ENCODE results near the gene PROX2. TPM values are rescaled to one million over a fixed set of nuclear protein-coding genes. Genes with fewer than 3 reads are reported as not detected.

PROX2 gene
- total RNA-seq, 1 donor from 2014 or later = not detected

DNA sequence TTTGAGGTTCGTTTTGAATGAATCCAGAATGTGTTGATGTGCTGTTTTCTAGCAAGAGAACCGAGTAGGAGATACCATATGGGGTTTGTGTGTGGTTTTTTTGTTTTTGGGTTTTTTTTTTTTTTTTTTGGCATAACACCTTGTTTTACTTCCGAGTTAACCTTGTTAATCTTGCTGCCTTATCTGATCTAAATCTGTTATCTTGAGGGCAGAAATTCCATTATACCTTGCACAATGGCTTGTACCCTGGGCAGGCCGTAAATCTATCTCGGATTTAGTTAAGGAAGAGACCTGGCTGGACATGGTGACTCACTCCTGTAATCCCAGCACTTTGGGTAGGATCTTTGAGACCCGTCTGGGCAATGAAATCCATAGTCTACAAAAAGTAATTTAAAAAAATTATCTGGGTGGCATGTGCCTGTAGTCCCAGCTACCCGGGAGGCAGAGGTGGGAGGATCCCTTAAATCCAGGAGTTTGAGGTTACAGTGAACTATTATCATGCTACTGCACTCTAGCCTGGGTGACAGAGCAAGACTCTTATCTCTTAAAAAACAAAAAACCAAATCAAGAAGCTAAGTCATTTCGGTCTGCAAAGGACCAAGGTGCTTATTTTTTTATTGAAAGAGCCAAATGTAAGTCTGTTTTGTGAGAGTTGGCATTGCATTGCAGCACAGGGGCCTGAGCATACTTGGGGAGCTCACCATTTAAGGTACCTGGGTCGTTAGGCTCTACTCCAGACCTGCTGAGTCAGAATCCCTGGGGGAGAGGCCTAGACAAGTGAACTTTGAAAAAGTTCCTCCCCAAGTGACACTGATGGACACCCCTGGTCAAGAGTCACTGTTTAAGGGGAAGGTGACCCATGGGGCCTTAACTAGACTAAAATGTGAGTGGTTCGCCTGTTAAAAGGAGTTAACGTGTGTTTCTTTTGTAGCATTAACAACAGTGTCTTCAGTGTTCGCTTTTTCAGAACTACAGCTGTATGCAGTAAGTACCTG is 12.5 kb upstream of the PROX2 start:
- no peaks in the 10 kb centered on the region for H3K9me3 ChIP-seq
- DNase-seq (ENCODE audit: low spot score in 2 of 2) = no peak
- H3K27me3 ChIP-seq = no peaks in the 10 kb centered on the region
- H3K36me3 ChIP-seq = peaks cover 33 to 51% of the 10 kb centered on the region in 2 donors
- intact Hi-C loops (cut with DNase I) = loop anchor here (10.0 kb wide), 1 partner anchor 274 kb away; the partner anchor contains the start of gene LTBP2
- no peak overlapping the region for H3K27ac ChIP-seq
- peaks cover 0 to 28% of the 10 kb centered on the region in 2 donors for H3K4me1 ChIP-seq
- no peak for TF ChIP-seq CTCF (IDR thresholded peaks at IDR 0.05)
- no peak overlapping the region for H3K4me3 ChIP-seq

- TF ChIP-seq CTCF (IDR thresholded peaks at IDR 0.05) = no peak
- no peak overlapping the region for H3K4me3 ChIP-seq
- DNase-seq (ENCODE audit: low spot score in 2 of 2) = no peak
- no peaks in the 10 kb centered on the region for H3K27me3 ChIP-seq
- intact Hi-C loops (cut with DNase I) = loop anchor here (10.0 kb wide), 1 partner anchor 271 kb away; the partner anchor contains the start of gene LTBP2
- H3K36me3 ChIP-seq = peaks cover 10 to 26% of the 10 kb centered on the region in 2 donors
- no peaks in the 10 kb centered on the region for H3K9me3 ChIP-seq
- peak overlapping the region; percentile 22 to 41 for H3K27ac ChIP-seq
- peaks cover 3 to 40% of the 10 kb centered on the region in 2 donors for H3K4me1 ChIP-seq
Measured at GRCh38 chr14:74886001-74886400, 10.1 kb upstream of the PROX2 start.

- H3K27me3 ChIP-seq = no peaks in the 10 kb centered on the region
- peaks cover 0 to 9% of the 10 kb centered on the region in 2 donors for H3K36me3 ChIP-seq
- intact Hi-C loops (cut with DNase I) = loop anchor here (10.0 kb wide), 1 partner anchor 268 kb away; the partner anchor contains the start of gene LTBP2
- DNase-seq (ENCODE audit: low spot score in 2 of 2) = peak in 1 of 2 donors; percentile 77
- H3K4me1 ChIP-seq = peaks cover 3 to 41% of the 10 kb centered on the region in 2 donors
- peak in 1 of 3 experiments; percentile 18 for TF ChIP-seq CTCF (IDR thresholded peaks at IDR 0.05)
- no peaks in the 10 kb centered on the region for H3K9me3 ChIP-seq
- peak overlapping the region; percentile 86 to 97 for H3K27ac ChIP-seq
- peak overlapping the region; percentile 87 to 95 for H3K4me3 ChIP-seq
Measured at GRCh38 chr14:74882103-74882920, 6.4 kb upstream of the PROX2 start.

DNA sequence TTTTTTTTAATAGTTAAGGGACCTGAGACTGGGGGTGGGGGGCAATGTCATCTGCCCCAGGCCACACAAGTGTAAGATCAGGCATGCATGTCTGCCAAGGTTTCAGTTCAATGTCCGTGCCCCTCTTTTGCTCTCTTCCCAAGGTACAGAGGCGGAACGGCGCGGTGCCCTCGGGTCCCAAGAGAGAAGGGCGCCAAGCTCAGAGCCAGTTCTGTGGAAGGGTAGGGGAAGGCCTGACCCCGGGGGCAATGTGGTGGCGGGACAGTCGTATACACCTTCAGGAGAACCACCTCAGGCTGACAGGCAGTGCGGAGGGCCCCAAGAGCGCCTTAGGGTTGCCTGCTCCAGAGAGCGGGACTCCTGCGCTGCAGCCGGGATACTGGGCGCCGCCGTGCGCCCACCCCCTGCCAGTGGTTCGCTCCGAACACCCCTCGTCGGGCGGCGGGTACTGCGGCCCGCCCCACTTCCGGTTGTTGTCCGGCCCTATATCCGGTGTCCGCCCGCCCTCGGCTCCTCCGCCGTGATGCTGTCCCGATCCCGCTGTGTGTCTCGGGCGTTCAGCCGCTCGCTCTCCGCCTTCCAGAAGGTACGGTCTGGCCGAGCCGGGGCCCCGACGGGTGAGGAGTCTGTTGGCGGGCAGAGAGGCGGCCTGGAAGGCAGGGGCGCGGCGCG is 5.6 kb upstream of the PROX2 start, which contains the start of gene DLST:
Gene DLST (plus strand): TSS at position 486 of the 672 bp plus-strand sequence. CDS start 38 bp downstream, at position 524.
- Histone ChIP-seq H3K27me3 (no peaks in the 10 kb centered on the region), H3K4me1 (peaks cover 3 to 35% of the 10 kb centered on the region in 2 donors), H3K27ac (peak within 1 kb of the TSS; percentile 86 to 97), H3K36me3 (peaks cover 0 to 5% of the 10 kb centered on the region in 2 donors), H3K9me3 (no peaks in the 10 kb centered on the region), H3K4me3 (peak within 1 kb of the TSS; percentile 87 to 95)
- intact Hi-C loops (cut with DNase I) = loop anchor here (10.0 kb wide), 1 partner anchor 267 kb away; the partner anchor contains the start of gene LTBP2
- DNase-seq (ENCODE audit: low spot score in 2 of 2) = peak; percentile 29 to 90
- no peak for TF ChIP-seq CTCF (IDR thresholded peaks at IDR 0.05)

All from ascending aorta (tissue), 2 donors.